BLaER1 treated with 17β-estradiol and CSF1 and Interleukin-3, amounts not matched to agents 10 nM and 100 nM (cell line): Measurements from ENCODE around the gene CPED1.

Experiments used
- H3K27ac ChIP-seq, 11 experiments: shearing (Covaris generic); formaldehyde crosslinking; 2 replicates each; pipeline ENCODE4 v1.8.1; 2022
- H3K27me3 ChIP-seq, 11 experiments: shearing (Covaris generic); formaldehyde crosslinking; 2 replicates each; pipeline ENCODE4 v1.8.1; 2022
- H3K36me3 ChIP-seq, 11 experiments: shearing (Covaris generic); formaldehyde crosslinking; 2 replicates each; pipeline ENCODE4 v1.8.1; 2022
- H3K4me1 ChIP-seq, 10 experiments: shearing (Covaris generic); formaldehyde crosslinking; 2 replicates each; pipeline ENCODE4 v1.8.1; 2022
- H3K4me2 ChIP-seq, 11 experiments: shearing (Covaris generic); formaldehyde crosslinking; 2 replicates each; pipeline ENCODE4 v1.8.1; 2022
- H3K4me3 ChIP-seq, 10 experiments: shearing (Covaris generic); formaldehyde crosslinking; 2 replicates each; pipeline ENCODE4 v1.8.1; 2022
- H3K9ac ChIP-seq, 11 experiments: shearing (Covaris generic); formaldehyde crosslinking; 2 replicates each; pipeline ENCODE4 v1.8.1; 2022
- H3K9me3 ChIP-seq, 11 experiments: shearing (Covaris generic); formaldehyde crosslinking; replicated peaks in 1 of 11; 2 replicates each; pipeline ENCODE4 v1.8.1; 2022
- H4K20me1 ChIP-seq, 11 experiments: shearing (Covaris generic); formaldehyde crosslinking; 2 replicates each; pipeline ENCODE4 v1.8.1; 2022
- Cebpa-rat ChIP-seq, 11 experiments: shearing (Covaris generic); IDR thresholded peaks; 2 replicates each; pipeline ENCODE4 v1.8.1; 2022

Gene CPED1

GRCh38 chr7:120997882-120998474 lies 9.5 kb downstream of the CPED1 start:
- no peak overlapping the region for H3K9ac ChIP-seq

GRCh38 chr7:120998520-120998919 lies 10.0 kb downstream of the CPED1 start:
- Histone ChIP-seq H3K4me3 (no peak overlapping the region), H4K20me1 (peaks cover 0 to 8% (median 0%) of the 10 kb centered on the region in 11 experiments; a peak in 3 of 22 replicates), H3K4me2 (peak overlapping the region in 5 of 11 experiments; percentile 11 to 92 (median 84); a peak in 8 of 22 replicates)

More at GRCh38 chr7:120997882-120998474, 9.5 kb downstream of the CPED1 start:
- Histone ChIP-seq H3K27ac (no peak overlapping the region; a peak in 1 of 22 replicates), H3K4me3 (no peak overlapping the region), H3K4me1 (peaks cover 40 to 69% (median 55%) of the 10 kb centered on the region in 10 experiments), H3K9me3 (no peaks in the 10 kb centered on the region), H3K36me3 (no peaks in the 10 kb centered on the region), H3K27me3 (no peaks in the 10 kb centered on the region), H4K20me1 (peaks cover 0 to 8% (median 0%) of the 10 kb centered on the region in 11 experiments; a peak in 3 of 22 replicates), H3K4me2 (peak overlapping the region in 10 of 11 experiments; percentile 19 to 94 (median 83); a peak in 18 of 22 replicates)
- no peak for TF ChIP-seq Cebpa-rat (IDR thresholded peaks at IDR 0.05)

GRCh38 chr7:120998996-120999565 lies 10.6 kb downstream of the CPED1 start:
- peak overlapping the region in 6 of 11 experiments; percentile 3 to 88 (median 58); a peak in 8 of 22 replicates for H3K4me2 ChIP-seq
- H3K4me3 ChIP-seq, result no peak overlapping the region
- no peak overlapping the region for H3K27ac ChIP-seq
- no peaks in the 10 kb centered on the region for H3K36me3 ChIP-seq
- H3K9me3 ChIP-seq, result no peaks in the 10 kb centered on the region
- H4K20me1 ChIP-seq, result peaks cover 0 to 8% (median 0%) of the 10 kb centered on the region in 11 experiments; a peak in 3 of 22 replicates
- no peaks in the 10 kb centered on the region for H3K27me3 ChIP-seq
- no peak overlapping the region for H3K9ac ChIP-seq
- TF ChIP-seq Cebpa-rat (IDR thresholded peaks at IDR 0.05), result no peak
- H3K4me1 ChIP-seq, result peaks cover 40 to 64% (median 55%) of the 10 kb centered on the region in 10 experiments

More at GRCh38 chr7:120998520-120998919, 10.0 kb downstream of the CPED1 start:
- no peaks in the 10 kb centered on the region for H3K27me3 ChIP-seq
- H3K36me3 ChIP-seq, result no peaks in the 10 kb centered on the region
- no peaks in the 10 kb centered on the region for H3K9me3 ChIP-seq
- no peak overlapping the region for H3K9ac ChIP-seq
- no peak overlapping the region for H3K27ac ChIP-seq
- H3K4me1 ChIP-seq, result peaks cover 40 to 69% (median 55%) of the 10 kb centered on the region in 10 experiments
- TF ChIP-seq Cebpa-rat (IDR thresholded peaks at IDR 0.05), result no peak

- Histone ChIP-seq H3K27ac (no peak overlapping the region), H3K4me2 (peak overlapping the region in 10 of 11 experiments; percentile 3 to 84 (median 36); a peak in 18 of 22 replicates)
Observed at GRCh38 chr7:121000081-121000983, 11.8 kb downstream of the CPED1 start.

GRCh38 chr7:121001234-121001906 lies 12.9 kb downstream of the CPED1 start:
- Histone ChIP-seq H3K27ac (no peak overlapping the region), H3K9ac (no peak overlapping the region), H3K4me1 (peaks cover 21 to 42% (median 36%) of the 10 kb centered on the region in 10 experiments), H4K20me1 (peaks cover 0 to 4% (median 0%) of the 10 kb centered on the region in 11 experiments; a peak in 2 of 22 replicates), H3K9me3 (no peaks in the 10 kb centered on the region), H3K4me2 (no peak overlapping the region), H3K4me3 (no peak overlapping the region), H3K36me3 (no peaks in the 10 kb centered on the region), H3K27me3 (no peaks in the 10 kb centered on the region)
- no peak for TF ChIP-seq Cebpa-rat (IDR thresholded peaks at IDR 0.05)

More at GRCh38 chr7:121000081-121000983, 11.8 kb downstream of the CPED1 start:
- no peaks in the 10 kb centered on the region for H3K36me3 ChIP-seq
- no peaks in the 10 kb centered on the region for H3K27me3 ChIP-seq
- peaks cover 31 to 52% (median 44%) of the 10 kb centered on the region in 10 experiments for H3K4me1 ChIP-seq
- no peak overlapping the region for H3K4me3 ChIP-seq
- TF ChIP-seq Cebpa-rat (IDR thresholded peaks at IDR 0.05), result no peak
- no peaks in the 10 kb centered on the region for H3K9me3 ChIP-seq
- H4K20me1 ChIP-seq, result peaks cover 0 to 8% (median 0%) of the 10 kb centered on the region in 11 experiments; a peak in 3 of 22 replicates
- H3K9ac ChIP-seq, result no peak overlapping the region

- H3K4me3 ChIP-seq, result no peak overlapping the region
- no peak overlapping the region for H3K4me2 ChIP-seq
- no peaks in the 10 kb centered on the region for H3K36me3 ChIP-seq
- H3K9me3 ChIP-seq, result no peaks in the 10 kb centered on the region
- H3K4me1 ChIP-seq, result peaks cover 12 to 40% (median 28%) of the 10 kb centered on the region in 10 experiments
- H3K9ac ChIP-seq, result no peak overlapping the region
- no peak overlapping the region for H3K27ac ChIP-seq
- H3K27me3 ChIP-seq, result no peaks in the 10 kb centered on the region
- no peak for TF ChIP-seq Cebpa-rat (IDR thresholded peaks at IDR 0.05)
- no peaks in the 10 kb centered on the region for H4K20me1 ChIP-seq
Observed at GRCh38 chr7:121002048-121002756, 13.7 kb downstream of the CPED1 start.

- Histone ChIP-seq H3K27ac (no peak overlapping the region), H3K9ac (no peak overlapping the region), H3K27me3 (no peaks in the 10 kb centered on the region), H3K36me3 (no peaks in the 10 kb centered on the region), H3K4me2 (no peak overlapping the region), H3K4me1 (peaks cover 8 to 35% (median 22%) of the 10 kb centered on the region in 10 experiments; a peak in 19 of 20 replicates), H3K4me3 (no peak overlapping the region), H4K20me1 (no peaks in the 10 kb centered on the region), H3K9me3 (no peaks in the 10 kb centered on the region)
- no peak for TF ChIP-seq Cebpa-rat (IDR thresholded peaks at IDR 0.05)
Observed at GRCh38 chr7:121002757-121003200, 14.3 kb downstream of the CPED1 start.
